Measurements from ENCODE around the gene TPCN1. TPM values are rescaled to one million over a fixed set of nuclear protein-coding genes. Genes with fewer than 3 reads are reported as not detected.

Gene TPCN1
- total RNA-seq, 1 experiment from 2014 or later, result 18.8 TPM

DNA sequence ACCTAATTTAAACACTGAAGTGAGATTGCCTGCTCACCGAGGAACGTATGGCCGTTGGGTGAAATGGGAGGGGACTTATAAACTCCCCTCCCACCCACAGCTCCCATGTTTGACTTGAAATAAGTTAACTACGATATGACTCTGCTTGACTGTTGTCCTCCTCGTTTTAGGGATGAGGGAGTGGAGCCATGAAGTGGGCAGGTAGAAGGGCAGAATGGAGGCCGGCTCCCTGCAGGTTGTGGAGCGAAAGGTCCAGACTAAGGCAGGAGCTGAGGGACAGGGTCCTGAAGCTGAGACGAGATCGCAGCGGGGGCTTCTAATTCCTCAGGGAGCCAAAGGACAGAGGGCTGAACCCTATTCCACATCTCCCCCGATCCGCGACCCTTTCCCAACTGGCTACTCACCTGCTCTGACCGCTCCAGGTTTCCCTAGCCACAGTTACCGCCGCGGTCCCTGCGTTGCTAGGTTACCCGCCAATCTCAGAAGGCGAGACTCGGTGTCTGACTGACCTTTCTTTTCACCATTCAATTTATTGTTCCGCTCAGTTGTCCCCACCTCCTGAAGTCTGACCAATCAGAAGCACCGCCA lies 577 bp upstream of the TPCN1 start:
- POLR2A ChIA-PET (ENCODE audit: low non-redundant PET), result interaction anchor here (1.5 kb wide), 1 partner anchor 25 kb away, joined by 13 read pairs; no protein-coding TSS in a partner anchor
- peak overlapping the region; percentile 46 for H3K27ac ChIP-seq (ENCODE audit: low read depth, low read length, poor library complexity, severe bottlenecking)
- no TSS peak for BruUV-seq (replicated peaks)
- DNase-seq (ENCODE audit: low spot score), result peak; percentile 40
- H3K36me3 ChIP-seq (ENCODE audit: insufficient read depth, low read length, poor library complexity, severe bottlenecking), result no peaks in the 10 kb centered on the region
- intact Hi-C loops (cut with micrococcal nuclease; ENCODE audit: unreplicated experiment), result no loop called here
- H3K27me3 ChIP-seq (replicated peaks; ENCODE audit: insufficient read depth, low read depth, low read length, poor library complexity), result no peaks in the 10 kb centered on the region
- CTCF ChIA-PET, result interaction anchor here (0.9 kb wide), 1 partner anchor 205 kb away, joined by 3 read pairs; no protein-coding TSS in a partner anchor
- peak overlapping the region; percentile 79 for H3K4me3 ChIP-seq (ENCODE audit: low read depth, low read length, poor library complexity, severe bottlenecking)
- peaks cover 15% of the 10 kb centered on the region for H3K4me1 ChIP-seq (ENCODE audit: insufficient read depth, low read length, poor library complexity, severe bottlenecking)
- TF ChIP-seq, protein P1, sequence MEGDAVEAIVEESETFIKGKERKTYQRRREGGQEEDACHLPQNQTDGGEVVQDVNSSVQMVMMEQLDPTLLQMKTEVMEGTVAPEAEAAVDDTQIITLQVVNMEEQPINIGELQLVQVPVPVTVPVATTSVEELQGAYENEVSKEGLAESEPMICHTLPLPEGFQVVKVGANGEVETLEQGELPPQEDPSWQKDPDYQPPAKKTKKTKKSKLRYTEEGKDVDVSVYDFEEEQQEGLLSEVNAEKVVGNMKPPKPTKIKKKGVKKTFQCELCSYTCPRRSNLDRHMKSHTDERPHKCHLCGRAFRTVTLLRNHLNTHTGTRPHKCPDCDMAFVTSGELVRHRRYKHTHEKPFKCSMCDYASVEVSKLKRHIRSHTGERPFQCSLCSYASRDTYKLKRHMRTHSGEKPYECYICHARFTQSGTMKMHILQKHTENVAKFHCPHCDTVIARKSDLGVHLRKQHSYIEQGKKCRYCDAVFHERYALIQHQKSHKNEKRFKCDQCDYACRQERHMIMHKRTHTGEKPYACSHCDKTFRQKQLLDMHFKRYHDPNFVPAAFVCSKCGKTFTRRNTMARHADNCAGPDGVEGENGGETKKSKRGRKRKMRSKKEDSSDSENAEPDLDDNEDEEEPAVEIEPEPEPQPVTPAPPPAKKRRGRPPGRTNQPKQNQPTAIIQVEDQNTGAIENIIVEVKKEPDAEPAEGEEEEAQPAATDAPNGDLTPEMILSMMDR (conservative IDR thresholded peaks at IDR 0.05; ENCODE audit: low read depth, low read length), result no peak
- TF ChIP-seq EZH2 (IDR thresholded peaks at IDR 0.05; ENCODE audit: borderline replicate concordance, low read depth, low read length, poor library complexity, severe bottlenecking), result no peak
- no peaks in the 10 kb centered on the region for H3K9me3 ChIP-seq (ENCODE audit: low read depth, low read length, poor library complexity, severe bottlenecking)

DNA sequence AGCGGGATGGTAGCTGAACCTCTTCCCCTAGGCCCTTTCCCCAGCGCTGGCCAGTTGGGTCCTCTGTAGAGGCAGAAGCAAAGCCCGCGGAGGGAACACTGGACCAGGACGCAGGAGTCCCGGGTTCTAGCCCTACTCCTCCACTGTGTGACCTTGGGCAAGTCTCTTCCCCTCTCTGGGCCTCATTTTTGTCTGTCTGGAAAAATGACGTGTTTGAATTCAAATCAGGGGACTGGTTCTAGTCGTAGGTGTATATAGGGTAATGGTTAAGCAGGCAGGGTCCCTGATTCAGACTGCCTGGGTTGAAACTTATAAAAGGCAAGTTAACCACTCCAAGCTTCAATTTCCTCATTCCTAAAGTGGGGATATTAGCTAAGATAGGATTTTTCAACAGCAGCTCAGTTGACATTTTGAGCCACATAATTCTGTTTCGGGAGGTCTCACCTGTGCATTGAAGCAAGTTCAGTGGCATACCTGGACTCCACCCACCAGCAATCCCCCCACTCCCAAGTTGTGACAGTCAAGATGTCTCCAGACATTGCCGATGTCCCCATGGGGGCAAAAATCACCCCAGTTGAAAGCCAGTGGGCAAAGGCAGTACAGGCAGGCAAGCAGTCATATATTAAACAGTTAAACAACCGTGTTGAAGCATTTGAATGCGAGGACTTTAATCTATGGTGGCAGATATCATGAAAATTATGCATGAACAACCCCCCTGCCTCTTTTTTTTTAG lies 899 bp downstream of the TPCN1 start:
- Histone ChIP-seq H3K4me3 (ENCODE audit: low read depth, low read length, poor library complexity, severe bottlenecking) (peak overlapping the region; percentile 79), H3K9me3 (ENCODE audit: low read depth, low read length, poor library complexity, severe bottlenecking) (no peaks in the 10 kb centered on the region), H3K27me3 (replicated peaks; ENCODE audit: insufficient read depth, low read depth, low read length, poor library complexity) (no peaks in the 10 kb centered on the region), H3K36me3 (ENCODE audit: insufficient read depth, low read length, poor library complexity, severe bottlenecking) (no peaks in the 10 kb centered on the region), H3K27ac (ENCODE audit: low read depth, low read length, poor library complexity, severe bottlenecking) (peak overlapping the region; percentile 76), H3K4me1 (ENCODE audit: insufficient read depth, low read length, poor library complexity, severe bottlenecking) (peaks cover 15% of the 10 kb centered on the region)
- ChIA-PET CTCF (no interaction called here), POLR2A (ENCODE audit: low non-redundant PET) (interaction anchor here (0.6 to 1.5 kb wide), 2 partner anchors 24 to 27 kb away, joined by 13 to 15 read pairs; no protein-coding TSS in a partner anchor)
- intact Hi-C loops (cut with micrococcal nuclease; ENCODE audit: unreplicated experiment), result no loop called here
- no peak for TF ChIP-seq EZH2 (IDR thresholded peaks at IDR 0.05; ENCODE audit: borderline replicate concordance, low read depth, low read length, poor library complexity, severe bottlenecking)
- TF ChIP-seq, protein P1 (conservative IDR thresholded peaks at IDR 0.05; ENCODE audit: low read depth, low read length), result no peak
- TSS peak; percentile 47 for BruUV-seq (replicated peaks)
- DNase-seq (ENCODE audit: low spot score), result no peak

DNA sequence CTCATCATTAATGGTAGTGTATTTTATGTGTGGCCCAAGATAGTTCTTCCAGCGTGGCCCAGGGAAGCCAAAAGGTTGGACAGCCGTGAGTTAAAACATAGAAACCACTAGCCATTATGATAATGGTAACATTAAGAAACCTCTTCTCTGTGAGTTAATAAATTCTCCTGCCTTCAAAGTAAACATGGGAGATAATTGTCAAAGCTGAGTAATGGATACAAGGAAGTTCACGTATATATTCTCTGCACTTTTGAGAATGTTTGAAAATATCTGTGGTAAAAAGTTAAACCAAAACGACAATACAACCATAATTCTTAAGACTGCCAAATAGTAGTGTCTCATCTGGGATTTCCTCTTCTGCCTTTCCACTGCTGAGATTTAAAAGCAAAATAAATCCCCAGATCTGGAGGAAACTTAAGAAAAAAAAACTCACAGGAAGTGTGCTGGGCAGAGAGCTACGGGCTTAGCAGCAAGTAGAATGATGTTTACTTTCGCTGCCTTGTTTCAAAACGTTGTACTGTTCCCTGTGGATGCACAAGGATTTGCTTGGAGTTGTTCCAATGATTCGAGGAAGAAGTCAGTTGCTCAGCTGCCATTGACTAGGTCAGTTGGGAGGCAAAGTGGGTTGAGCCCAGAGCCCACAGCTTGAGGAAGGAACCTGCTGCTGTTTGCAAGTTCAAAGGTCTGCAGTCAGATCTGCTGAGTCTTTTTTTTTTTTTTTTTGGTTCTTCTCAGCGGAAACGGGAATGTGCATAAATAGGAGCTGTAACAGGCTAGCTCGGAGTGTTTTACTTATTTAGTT lies 1.7 kb downstream of the TPCN1 start:
- DNase-seq (ENCODE audit: low spot score), result peak; percentile 63
- no TSS peak for BruUV-seq (replicated peaks)
- CTCF ChIA-PET, result no interaction called here
- Histone ChIP-seq H3K4me3 (ENCODE audit: low read depth, low read length, poor library complexity, severe bottlenecking) (peak overlapping the region; percentile 79), H3K27me3 (replicated peaks; ENCODE audit: insufficient read depth, low read depth, low read length, poor library complexity) (no peaks in the 10 kb centered on the region), H3K9me3 (ENCODE audit: low read depth, low read length, poor library complexity, severe bottlenecking) (no peaks in the 10 kb centered on the region), H3K4me1 (ENCODE audit: insufficient read depth, low read length, poor library complexity, severe bottlenecking) (peaks cover 15% of the 10 kb centered on the region), H3K27ac (ENCODE audit: low read depth, low read length, poor library complexity, severe bottlenecking) (peak overlapping the region; percentile 76), H3K36me3 (ENCODE audit: insufficient read depth, low read length, poor library complexity, severe bottlenecking) (no peaks in the 10 kb centered on the region)
- intact Hi-C loops (cut with micrococcal nuclease; ENCODE audit: unreplicated experiment), result no loop called here
- POLR2A ChIA-PET (ENCODE audit: low non-redundant PET), result interaction anchor here (0.7 kb wide), 1 partner anchor 40 kb away, joined by 3 read pairs; no protein-coding TSS in a partner anchor
- no peak for TF ChIP-seq EZH2 (IDR thresholded peaks at IDR 0.05; ENCODE audit: borderline replicate concordance, low read depth, low read length, poor library complexity, severe bottlenecking)
- TF ChIP-seq, protein P1 (conservative IDR thresholded peaks at IDR 0.05; ENCODE audit: low read depth, low read length), result no peak
